Measurements from ENCODE around the gene L3MBTL4.

DNA sequence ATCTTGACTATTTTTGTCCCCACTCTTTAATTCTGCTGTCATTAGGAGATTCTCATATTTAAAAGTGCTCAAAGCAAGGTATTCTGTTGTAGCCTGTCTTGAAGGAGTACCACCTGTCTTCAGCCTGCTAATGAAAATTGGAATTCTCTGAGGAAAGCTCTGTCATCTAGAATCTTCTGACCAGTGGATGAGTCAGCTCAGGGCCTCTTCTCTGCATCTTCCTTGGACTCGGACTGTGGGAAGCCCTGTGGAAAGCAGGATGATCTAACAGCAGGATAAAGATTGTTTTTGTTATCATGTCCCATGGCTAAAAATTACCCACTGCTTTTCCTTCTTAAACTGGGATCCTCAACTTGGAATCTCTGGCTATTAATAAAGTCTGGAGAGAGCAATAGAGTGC is 500.7 kb downstream of the L3MBTL4 start:
- TF ChIP-seq, protein P1, sequence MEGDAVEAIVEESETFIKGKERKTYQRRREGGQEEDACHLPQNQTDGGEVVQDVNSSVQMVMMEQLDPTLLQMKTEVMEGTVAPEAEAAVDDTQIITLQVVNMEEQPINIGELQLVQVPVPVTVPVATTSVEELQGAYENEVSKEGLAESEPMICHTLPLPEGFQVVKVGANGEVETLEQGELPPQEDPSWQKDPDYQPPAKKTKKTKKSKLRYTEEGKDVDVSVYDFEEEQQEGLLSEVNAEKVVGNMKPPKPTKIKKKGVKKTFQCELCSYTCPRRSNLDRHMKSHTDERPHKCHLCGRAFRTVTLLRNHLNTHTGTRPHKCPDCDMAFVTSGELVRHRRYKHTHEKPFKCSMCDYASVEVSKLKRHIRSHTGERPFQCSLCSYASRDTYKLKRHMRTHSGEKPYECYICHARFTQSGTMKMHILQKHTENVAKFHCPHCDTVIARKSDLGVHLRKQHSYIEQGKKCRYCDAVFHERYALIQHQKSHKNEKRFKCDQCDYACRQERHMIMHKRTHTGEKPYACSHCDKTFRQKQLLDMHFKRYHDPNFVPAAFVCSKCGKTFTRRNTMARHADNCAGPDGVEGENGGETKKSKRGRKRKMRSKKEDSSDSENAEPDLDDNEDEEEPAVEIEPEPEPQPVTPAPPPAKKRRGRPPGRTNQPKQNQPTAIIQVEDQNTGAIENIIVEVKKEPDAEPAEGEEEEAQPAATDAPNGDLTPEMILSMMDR (IDR thresholded peaks at IDR 0.05), result no peak
- TF ChIP-seq POLR2A (IDR thresholded peaks at IDR 0.05), result no peak

All from body of pancreas (tissue), 4 donors.